ENCODE measurements around the gene SLIT3.

Gene SLIT3

DNA sequence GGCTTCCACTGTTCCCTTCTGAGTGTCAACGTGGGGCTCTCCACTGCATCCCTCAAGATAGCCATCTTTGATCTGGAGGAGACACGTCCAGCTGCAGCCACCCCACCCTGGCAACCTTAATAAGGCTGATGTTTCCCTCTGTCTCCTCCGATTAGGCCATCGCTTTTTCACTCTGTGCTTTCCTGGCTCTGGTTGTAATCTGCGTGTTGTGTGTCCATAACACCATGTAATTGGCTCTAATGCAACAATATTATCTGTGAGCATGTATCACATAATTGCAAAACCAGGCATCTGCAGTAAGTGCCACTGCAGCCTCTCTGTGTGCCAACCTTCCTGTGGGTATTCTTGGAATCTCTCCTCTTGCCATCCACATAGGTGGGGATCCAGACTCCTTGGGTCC lies 471.9 kb downstream of the SLIT3 start:
- no peak for DNase-seq (ENCODE audit: low read depth)

DNA sequence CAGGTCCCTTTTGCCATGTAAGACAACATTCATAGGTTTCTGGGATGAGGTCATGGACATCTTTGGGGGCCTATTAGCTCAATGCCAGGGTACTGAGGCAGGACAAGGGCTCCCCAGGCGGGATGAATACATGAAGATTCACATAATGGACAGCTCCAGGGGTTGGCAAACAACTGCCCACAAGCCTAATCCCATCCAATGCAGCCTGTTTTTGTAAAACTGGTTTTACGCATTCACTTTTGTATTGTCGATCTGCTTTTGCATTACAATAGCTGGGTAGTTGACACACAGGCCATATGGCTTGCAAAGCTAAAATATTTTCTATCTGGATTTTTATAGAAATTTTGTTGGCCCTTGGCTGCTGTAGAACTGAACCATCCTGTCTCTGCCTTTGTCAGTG lies 473.3 kb downstream of the SLIT3 start:
- DNase-seq (ENCODE audit: low read depth), result no peak

DNA sequence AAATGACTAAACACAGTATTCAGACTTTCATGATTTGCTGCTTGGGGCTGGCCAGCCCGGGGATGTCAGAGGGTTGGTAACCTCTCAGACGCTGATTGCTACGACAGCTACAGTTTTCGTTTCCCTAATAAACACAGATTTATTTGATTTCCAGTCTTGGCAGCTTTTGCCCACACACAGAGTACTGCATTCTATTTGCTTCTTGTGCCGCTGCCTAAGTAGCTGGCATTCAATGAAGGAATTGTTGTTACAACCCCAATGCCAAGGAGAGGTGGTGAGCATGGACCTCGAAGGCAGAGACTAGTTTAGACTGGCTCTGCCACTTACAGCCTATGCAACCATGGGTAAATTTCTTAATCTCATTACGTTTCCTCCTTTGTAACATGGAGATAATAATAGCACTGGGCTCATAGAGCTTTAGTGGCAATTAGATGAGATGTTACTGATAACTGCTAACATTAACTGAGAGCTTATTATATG lies 474.7 kb downstream of the SLIT3 start:
- no peak for DNase-seq (ENCODE audit: low read depth)

DNA sequence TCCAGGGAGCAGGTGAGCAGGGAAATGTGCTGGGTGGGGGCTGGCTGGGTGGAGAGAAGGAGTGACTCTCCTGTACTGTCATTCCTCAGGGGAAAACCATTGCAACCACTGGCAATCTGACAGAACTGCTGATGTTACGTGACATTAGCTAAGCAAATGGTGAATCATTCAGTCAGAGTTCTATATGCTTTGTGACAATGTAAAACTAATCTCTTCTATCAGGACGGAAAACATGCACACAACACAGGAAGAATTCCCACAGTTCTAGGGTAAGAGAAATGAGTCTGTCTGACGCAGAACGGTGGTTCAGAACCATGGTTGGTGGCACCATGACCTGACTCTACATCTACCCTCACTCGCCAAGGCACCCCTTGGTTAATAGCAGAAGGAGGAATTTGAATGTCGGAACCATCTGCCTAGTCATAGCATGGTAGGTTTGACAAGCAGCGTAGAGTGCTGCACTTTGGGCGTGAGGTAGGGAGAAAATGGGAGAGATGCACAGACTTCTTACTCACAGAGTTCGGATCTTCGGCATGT lies 478.1 kb downstream of the SLIT3 start:
- no peak for DNase-seq (ENCODE audit: low read depth)

DNA sequence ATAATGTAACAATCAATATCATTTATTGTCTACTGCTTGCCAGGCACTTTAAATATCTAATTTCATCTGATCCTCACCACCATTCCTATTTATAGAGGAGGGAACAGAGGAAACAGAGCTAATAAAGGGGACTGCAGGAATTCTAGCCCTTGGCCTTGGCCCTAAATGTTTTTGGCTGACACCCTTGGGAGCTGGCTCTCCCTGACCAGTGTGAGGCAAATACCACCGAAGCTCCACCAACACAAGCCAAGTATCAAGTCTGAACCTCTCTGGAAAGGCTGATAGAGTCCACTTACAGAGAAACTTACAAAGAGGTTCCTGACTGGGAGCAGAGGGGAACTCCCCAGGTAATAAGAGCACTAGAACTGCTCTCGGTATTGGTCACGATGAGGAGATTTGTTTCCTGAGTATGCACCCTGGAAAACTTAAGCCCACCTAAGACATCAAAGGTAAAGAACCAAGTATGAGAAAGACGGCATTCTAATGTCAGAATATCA lies 478.6 kb downstream of the SLIT3 start:
- no peak for DNase-seq (ENCODE audit: low read depth)

DNA sequence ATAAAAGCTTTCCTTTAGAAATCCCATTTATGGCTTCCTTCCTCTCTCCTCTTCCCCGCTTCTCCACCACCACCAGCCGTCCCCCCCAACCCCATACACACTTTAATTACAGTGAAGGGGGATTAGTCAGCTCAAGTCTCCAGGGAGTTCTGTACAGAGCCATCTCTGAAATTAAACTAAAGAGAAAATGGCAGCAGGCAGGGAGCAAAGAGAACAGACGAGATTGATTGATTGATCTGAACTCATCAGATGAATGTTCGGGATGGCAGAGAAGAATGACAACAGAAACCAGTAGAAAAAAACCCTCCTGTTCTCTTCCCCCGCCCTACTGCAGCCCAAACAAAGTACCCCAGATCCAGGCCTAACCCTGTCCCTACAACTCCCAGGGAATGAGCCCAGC lies 480.1 kb downstream of the SLIT3 start:
- DNase-seq (ENCODE audit: low read depth), result no peak

DNA sequence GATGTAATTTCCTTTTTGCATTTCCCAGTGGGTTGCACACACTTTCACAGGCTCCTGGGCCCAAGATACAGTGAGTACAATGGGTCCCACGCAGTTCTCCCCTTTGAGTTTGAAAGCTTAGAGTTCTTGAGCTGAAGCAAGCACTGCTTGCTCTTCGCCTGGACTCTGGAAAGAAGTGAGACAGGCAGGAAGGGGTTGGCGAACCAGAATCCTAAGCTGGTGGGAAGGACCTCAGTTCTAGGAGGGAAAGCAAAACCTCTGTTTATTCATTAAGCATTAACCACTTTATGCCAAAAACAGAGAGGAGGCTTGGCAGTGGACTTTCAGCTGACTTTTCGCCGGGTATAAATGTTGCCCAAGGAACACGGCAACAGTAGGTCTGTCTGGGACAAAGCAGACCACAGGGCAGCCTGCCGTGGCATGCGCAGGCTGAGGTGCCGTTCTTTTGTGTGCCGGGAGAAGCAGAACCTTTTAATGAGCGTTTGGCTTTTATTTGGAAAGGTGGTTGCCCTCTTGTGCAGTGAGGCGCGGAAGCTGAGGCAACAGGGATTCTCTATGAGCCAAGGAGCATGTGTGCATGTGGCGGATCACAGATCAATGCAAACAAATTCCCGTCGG lies 481.8 kb downstream of the SLIT3 start:
- DNase-seq (ENCODE audit: low read depth), result no peak

DNA sequence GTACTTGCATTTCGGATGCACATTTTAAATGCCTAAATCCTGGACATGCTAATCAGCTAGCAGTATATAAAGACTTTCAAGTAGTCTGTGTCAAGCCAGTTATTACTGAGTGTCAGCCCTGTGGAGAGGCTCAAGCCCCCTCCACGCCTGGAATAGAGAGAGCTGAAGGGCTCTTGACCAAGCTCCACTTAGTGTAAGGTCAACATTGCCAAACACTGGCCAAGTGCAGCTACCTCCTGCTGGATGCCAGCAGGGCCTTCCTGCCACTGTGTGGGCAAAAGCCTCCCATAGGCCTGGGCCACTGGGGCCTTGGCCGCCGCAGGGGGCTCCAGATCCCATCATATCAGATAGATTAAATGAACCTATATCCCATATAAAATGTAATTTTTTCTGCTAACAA lies 482.4 kb downstream of the SLIT3 start:
- no peak for DNase-seq (ENCODE audit: low read depth)

DNA sequence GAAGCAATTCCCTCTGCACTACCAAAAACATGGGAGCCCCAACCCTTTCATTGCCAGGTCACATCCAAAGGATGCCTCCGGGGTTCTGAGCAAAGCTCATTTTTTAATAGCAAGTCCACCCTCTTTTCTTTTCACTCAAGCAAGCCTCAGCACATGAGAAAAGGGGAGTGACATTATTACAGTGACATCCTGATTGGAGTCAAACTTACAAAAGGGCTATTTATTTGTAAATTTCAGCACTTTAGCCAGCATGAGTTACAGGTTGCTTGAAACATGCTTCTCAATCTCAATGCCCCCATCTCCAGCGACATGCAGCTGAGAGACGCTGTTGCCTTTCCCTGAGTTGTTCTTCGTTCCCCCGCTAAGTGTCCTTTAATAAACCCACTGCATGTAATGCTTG lies 483.3 kb downstream of the SLIT3 start:
- no peak for DNase-seq (ENCODE audit: low read depth)

DNA sequence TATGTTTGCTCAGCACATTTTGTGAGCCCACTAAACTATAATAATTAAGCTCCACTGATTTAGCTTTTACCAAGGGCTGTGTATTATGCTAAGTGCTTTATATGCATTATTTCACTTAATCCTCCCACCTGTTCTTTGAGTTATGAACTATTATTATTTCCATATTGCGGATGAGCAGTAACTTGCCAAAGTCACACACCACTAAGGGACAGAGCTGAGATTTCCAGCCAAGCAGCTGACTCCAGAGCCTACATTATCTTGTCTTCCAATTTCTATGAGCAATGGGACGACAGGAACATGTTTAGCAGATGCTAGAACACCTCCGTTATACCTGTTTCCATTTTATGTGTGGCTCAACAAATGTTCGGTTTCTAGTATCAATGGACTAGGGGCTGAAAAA lies 484.3 kb downstream of the SLIT3 start:
- no peak for DNase-seq (ENCODE audit: low read depth)

DNA sequence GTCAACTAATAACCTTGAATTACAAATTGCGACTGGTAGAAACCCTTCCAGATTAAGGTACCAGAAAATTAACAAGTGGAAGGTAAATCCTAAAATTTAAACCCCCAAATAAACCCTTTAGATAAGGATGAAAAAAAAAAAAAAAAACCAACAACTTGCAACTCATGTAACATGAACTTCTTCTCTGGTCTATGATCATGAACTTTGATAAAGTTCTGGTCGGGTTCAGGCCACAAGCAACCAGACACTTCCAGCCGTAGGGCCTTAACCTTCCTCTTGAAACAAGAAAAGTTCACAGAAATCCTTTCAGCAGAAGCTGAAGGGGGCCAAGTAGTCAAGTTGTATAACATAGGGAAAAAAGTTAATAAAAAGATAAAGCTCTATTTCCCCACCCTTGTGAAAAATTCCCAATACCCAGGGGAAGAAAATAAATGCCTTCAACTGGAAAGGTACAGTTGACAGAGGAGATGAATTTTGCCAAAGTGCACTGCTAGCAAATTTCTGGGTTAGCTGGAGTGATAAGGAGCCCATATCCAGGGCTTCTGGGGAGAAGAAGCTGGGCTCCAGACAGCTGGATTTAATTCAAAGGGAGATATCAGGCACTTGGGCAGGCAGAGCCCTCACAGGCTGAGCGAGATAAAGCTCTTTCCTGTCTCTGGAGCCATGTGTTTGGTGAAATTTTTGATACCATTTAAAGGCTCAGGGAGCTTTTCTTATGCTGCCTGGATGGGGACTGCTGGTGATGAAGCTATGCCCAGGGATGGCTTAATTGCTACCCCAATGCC lies 487.6 kb downstream of the SLIT3 start:
- no peak for DNase-seq (ENCODE audit: low read depth)

DNA sequence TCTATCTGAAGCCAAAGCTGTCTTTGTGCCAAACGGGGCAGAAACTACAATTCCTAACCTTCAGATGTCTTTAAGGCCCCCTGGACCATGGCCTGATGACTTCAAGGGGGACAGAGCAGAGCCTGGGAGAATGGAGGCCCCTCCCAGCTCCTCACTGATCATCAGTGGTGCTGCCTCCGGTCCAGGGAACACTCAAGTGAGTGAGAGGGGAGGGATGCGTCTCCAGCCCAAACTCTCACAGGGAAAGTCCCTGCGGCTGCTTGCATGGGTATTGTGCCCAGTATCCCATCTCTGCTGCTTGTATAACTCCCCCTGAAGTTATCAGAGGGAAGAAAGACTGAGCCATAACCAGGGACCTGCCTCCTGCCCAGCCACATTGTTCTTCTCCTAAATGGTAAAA lies 490.3 kb downstream of the SLIT3 start:
- no peak for DNase-seq (ENCODE audit: low read depth)

DNA sequence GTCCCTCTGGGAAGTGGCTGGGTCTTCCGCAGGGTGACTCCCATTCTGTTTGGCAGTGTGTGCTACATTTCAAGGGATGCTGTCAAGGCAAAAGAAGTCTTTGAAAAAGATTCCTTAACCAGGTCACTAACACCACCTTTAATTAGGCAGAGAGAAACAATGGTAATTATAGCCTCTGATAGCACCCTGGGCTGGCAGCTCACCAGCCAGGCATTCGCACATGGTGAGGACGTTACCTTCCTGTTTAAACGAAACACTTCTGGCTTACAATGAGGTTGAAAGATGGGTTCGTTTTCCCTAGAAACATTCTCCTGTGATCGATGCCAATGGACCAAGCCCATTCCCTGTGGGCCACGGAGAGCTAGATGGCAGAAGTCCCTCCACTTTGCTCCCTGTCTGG lies 491.7 kb downstream of the SLIT3 start:
- DNase-seq (ENCODE audit: low read depth), result no peak

DNA sequence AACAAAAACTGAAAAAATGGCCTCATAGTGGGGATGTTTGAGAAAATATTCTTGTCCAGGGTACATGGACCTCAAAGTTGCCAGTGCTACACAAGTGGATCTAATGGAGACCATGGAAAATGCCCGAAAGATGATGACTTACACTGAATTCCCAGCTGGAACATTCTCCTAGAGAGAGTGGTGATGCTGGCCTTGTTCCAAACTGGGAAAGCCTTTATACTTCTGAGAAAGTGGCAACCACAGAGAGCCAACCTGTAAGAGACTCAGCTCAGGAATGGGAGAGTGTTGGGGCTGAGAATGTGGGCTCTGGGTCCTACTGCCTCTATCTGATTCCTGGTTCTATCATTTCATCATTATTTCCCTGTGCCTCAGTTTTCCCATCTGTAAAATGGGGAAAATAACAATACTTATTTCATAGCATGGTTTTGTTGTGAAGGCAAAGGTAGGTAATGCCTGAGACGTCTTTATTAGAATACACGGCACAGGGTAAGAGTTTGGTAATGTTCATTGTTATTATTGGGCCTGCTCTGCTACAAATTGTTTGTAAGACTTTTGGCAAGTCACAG lies 492.8 kb downstream of the SLIT3 start:
- DNase-seq (ENCODE audit: low read depth), result no peak

DNA sequence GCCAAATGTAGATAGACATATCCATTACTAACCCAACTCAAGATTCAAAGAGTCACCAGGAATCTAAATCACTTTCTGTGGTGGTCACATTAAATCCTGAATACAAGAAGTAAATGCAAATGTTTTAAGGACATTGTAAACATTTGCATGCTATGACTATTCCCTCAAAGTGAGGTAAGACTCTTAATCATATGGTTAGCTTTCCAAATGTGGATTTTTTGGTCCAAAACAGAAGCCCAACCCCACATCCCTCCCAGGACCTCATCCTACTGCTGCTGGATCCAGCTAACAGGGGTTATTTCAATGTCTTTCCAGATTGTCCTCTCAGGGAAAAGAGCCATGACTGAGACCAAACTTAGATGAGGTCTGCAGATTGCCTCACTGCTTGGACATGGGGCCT lies 493.7 kb downstream of the SLIT3 start:
- no peak for DNase-seq (ENCODE audit: low read depth)

DNA sequence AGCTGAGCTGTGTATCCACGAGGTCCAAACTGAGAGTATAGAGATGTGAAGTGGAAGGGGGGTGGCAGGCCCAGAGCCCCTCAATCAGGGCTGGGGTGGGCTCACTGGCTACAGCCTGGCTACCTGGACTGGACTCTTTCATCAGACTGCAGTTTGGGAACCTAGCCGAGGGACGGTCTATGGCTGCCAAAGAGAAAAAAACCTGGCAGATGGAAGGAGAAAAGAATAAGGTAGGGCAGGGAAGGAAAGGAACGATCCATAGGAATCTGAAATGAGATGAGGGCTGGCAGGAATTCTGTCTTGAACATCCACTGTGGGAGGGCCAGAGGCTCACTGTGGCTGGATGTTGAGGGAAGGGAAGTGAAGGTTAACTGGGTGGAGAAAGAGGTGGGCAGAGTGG lies 497.4 kb downstream of the SLIT3 start:
- no peak for DNase-seq (ENCODE audit: low read depth)

DNA sequence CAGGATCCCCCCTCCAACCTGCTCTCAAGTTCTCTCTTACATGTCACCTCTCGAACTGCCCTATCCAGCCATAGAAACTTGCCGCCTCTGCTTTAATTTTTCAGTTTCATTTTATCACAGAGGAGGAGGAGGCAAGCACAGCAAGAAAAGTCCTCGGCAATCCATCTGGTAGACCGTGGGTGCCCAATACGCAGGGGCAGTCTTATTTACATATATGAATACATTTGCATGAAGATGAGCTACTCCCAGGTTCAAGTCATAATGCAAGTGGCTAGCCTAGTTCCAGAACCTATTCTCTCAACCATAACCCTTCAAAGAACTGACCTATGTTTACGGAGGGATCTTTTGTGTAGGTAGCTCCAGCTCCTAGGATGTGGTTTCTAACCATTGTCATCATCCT lies 498.6 kb downstream of the SLIT3 start:
- no peak for DNase-seq (ENCODE audit: low read depth)

DNA sequence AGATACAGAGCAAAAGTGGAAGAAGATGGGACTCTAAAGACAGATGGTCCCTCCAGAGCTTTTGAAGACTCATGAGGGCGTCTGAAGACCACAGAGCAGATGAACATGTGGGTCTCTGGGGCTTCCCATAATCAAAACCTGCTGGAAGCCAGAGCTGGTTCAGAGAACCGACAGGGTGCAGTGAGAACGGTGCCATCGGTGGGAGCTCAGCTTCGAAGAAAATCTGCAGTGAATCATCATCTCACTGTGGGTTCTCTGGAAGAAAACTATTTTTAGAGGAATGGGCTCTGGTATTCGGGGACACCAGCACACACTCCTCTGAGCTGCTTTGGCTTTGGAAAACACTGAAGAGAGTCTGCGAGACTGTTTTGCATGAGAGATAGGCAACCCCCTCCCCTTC lies 499.4 kb downstream of the SLIT3 start:
- DNase-seq (ENCODE audit: low read depth), result no peak

DNA sequence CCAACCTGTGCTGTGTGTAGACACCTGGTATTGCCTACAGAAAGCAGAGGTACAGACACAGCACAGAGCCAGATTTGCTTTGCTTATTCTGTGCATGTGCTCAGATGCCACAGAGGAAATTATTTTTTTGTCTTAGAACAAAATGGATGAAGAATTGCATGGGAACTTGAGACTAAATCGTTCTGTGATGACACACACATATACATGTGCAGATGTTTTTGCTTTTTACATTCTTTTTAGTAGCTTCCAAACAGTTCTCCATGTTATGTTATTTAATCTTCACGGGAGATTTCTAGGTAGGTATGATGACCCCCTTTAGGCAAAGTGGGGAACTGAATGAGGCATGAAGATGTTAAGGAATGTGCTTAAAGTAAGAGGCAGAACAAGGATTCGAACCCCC lies 500.2 kb downstream of the SLIT3 start:
- no peak for DNase-seq (ENCODE audit: low read depth)

DNA sequence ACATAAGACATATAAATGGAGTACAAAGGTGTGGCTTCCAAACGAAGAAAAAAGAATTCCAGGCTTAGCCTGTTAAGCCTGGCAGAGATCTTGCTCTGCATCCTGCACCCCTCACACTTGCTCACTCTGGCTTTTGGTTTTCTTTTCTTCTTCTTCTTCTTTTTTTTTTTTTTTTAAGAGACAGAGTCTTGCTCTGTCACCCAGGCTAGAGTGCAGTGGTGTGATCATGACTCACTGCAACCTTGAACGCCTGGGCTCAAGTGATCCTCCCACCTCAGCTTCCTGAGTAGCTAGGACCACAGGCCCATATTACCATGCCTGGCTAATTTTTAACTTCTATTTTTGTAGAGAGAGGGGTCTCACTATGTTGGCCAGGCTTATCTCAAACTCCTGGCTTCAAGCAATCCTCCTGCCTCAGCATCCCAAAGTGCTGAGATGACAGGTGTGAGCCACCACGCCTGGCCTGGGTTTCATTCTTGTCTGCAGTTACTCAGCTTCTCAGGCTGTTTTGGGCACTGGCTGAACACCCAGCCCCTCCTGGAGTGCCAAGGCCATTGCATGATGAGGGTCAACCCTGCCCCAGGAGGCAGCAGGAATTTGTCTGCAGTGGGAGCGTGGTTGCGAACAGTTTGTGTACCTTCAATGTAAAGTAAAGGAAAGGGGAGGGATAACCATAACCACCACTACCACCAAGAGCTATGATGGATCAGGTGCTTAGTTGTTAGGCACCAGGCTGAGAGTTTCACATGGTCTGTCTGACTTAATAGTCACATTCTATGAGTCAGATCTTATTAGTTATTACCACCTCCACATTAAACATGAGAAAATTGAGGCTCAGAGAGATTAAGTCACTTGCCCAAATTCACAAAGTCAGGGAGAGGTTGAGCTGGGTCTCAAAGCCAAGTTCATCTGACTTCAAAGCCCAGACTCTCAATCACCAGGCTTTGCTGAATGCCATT lies 502.6 kb downstream of the SLIT3 start:
- no peak for DNase-seq (ENCODE audit: low read depth)

DNA sequence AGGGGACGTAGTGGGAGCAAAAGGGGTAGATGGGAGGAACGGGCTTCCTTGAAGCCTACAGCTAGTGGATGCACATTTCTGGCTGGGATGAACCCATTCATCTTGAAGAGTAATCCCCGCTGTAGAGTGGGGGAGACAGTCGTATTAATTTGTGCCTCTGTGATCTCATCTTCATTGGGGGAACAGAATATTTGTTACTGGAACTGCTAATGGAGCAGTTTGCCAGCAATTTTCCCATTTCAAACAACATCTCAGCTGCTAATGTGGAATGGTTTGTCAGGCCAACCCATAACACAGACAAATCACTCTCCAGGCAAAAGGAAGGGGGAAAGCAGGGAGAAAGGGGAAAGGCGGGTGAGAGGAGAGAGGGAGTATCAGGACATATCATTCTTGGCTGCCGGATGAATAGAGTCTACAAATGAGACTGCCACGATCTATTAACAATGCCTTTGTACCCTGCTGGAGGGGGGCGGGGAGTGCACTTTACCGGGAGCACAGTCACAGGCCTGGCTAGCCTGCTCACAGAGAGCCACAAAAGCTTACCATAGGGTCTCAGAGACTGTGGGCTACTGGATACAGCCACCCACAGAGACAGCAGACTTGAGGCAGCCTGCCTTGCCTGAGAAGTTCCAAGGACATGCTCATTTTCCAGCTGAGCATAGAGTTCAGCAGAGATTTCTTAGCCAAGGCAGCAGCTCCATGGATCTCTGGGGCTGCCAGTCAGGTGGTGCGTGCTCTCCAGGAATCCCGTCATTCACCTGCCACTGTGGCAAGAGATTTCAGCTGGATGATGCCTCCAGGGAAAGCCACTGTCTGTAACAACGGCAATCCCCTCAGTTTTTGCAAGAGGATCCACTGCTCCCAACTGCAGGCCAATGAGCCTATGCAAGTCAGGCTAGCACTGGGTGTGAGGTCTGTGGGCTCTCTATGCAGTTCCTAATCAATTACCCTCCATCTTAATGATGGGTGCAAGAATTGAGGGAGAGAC lies 504.1 kb downstream of the SLIT3 start:
- no peak for DNase-seq (ENCODE audit: low read depth)

Measured in iris pigment epithelial cell (primary cell).